H9 (cell line): Measurements from ENCODE around the gene TEX48. TPM values are rescaled to one million over a fixed set of nuclear protein-coding genes. Genes with fewer than 3 reads are reported as not detected.

Experiments used
- DNase-seq: peaks from one replicate; pipeline ENCODE4 v3.0.0-alpha.2; 2017
- H2AFZ ChIP-seq: one replicate; pipeline ENCODE4 v1.6.1; 2013; ENCODE audit warnings: mild to moderate bottlenecking, low read length, control low read depth, moderate library complexity
- H2AK5ac ChIP-seq: 2 replicates; pipeline ENCODE4 v1.6.1; 2013; ENCODE audit warnings: low read length, control low read depth, mixed read lengths; ENCODE audit not compliant: insufficient read length
- H2BK120ac ChIP-seq: one replicate; pipeline ENCODE4 v1.6.1; 2013; ENCODE audit warnings: low read depth, mild to moderate bottlenecking, low read length, control low read depth, inconsistent platforms; ENCODE audit not compliant: poor library complexity, severe bottlenecking
- H2BK12ac ChIP-seq: 2 replicates; pipeline ENCODE4 v1.6.1; 2013; ENCODE audit warnings: low read length, control low read depth, mixed read lengths, low read depth; ENCODE audit not compliant: insufficient read length
- H2BK15ac ChIP-seq: 2 replicates; pipeline ENCODE4 v1.6.1; 2013; ENCODE audit warnings: low read depth, low read length, control low read depth
- H2BK20ac ChIP-seq: one replicate; pipeline ENCODE4 v1.6.1; 2013; ENCODE audit warnings: low read depth, mild to moderate bottlenecking, low read length, control low read depth, inconsistent platforms; ENCODE audit not compliant: poor library complexity, severe bottlenecking
- H2BK5ac ChIP-seq: 2 replicates; pipeline ENCODE4 v1.6.1; 2013; ENCODE audit warnings: low read length, control low read depth, mixed read lengths; ENCODE audit not compliant: insufficient read length
- H3K14ac ChIP-seq: 2 replicates; pipeline ENCODE4 v1.6.1; 2013; ENCODE audit warnings: low read length, control low read depth; ENCODE audit not compliant: insufficient read depth
- H3K18ac ChIP-seq: 2 replicates; pipeline ENCODE4 v1.6.1; 2013; ENCODE audit warnings: low read depth, mild to moderate bottlenecking, mixed read lengths, low read length, control low read depth; ENCODE audit not compliant: insufficient read length
- H3K23ac ChIP-seq: 2 replicates; pipeline ENCODE4 v1.6.1; 2013; ENCODE audit warnings: low read length, control low read depth, mixed read lengths, low read depth; ENCODE audit not compliant: insufficient read length
- H3K23me2 ChIP-seq: 2 replicates; pipeline ENCODE4 v1.6.1; 2013; ENCODE audit warnings: low read depth, mild to moderate bottlenecking, mixed read lengths, low read length, control low read depth; ENCODE audit not compliant: insufficient read length, poor library complexity, severe bottlenecking
- H3K27ac ChIP-seq: 2 replicates; pipeline ENCODE4 v1.5.1; 2013; ENCODE audit warnings: low read length, control low read depth, mixed read lengths, low read depth; ENCODE audit not compliant: insufficient read length
- H3K27me3 ChIP-seq: 2 replicates; pipeline ENCODE4 v1.6.1; 2013; ENCODE audit warnings: low read length, control low read depth, inconsistent platforms; ENCODE audit not compliant: insufficient read depth
- H3K4ac ChIP-seq: 2 replicates; pipeline ENCODE4 v1.6.1; 2013; ENCODE audit warnings: low read depth, mild to moderate bottlenecking, control low read depth, inconsistent platforms, low read length, moderate library complexity
- H3K4me1 ChIP-seq: 2 replicates; pipeline ENCODE4 v1.6.1; 2013; ENCODE audit warnings: low read length, control low read depth, inconsistent platforms; ENCODE audit not compliant: insufficient read depth
- H3K4me2 ChIP-seq: 2 replicates; pipeline ENCODE4 v1.6.1; 2013; ENCODE audit warnings: low read length, control low read depth, mixed read lengths; ENCODE audit not compliant: insufficient read length, insufficient read depth
- H3K56ac ChIP-seq: 2 replicates; pipeline ENCODE4 v1.6.1; 2013; ENCODE audit warnings: low read depth, mild to moderate bottlenecking, mixed read lengths, low read length, control low read depth; ENCODE audit not compliant: insufficient read length
- H3K79me1 ChIP-seq: 2 replicates; pipeline ENCODE4 v1.6.1; 2013; ENCODE audit warnings: low read depth, mild to moderate bottlenecking, moderate library complexity, low read length, control low read depth, inconsistent platforms; ENCODE audit not compliant: insufficient read depth, poor library complexity, severe bottlenecking
- H3K79me2 ChIP-seq: 2 replicates; pipeline ENCODE4 v1.6.1; 2013; ENCODE audit warnings: low read length, control low read depth, inconsistent platforms; ENCODE audit not compliant: insufficient read depth
- H3K9ac ChIP-seq: 2 replicates; pipeline ENCODE4 v1.6.1; 2013; ENCODE audit warnings: low read length, control low read depth, mixed read lengths; ENCODE audit not compliant: insufficient read length; ENCODE audit errors: extremely low read depth
- H3K9me3 ChIP-seq: one replicate; pipeline ENCODE4 v1.6.1; 2013; ENCODE audit warnings: low read depth, low read length, inconsistent platforms; ENCODE audit not compliant: control insufficient read depth
- H3T11ph ChIP-seq: one replicate; pipeline ENCODE4 v1.6.1; 2013; ENCODE audit warnings: mild to moderate bottlenecking, low read length, control low read depth, inconsistent platforms
- H4K20me1 ChIP-seq: one replicate; pipeline ENCODE4 v1.6.1; 2013; ENCODE audit not compliant: control insufficient read depth, insufficient read length, insufficient read depth
- H4K5ac ChIP-seq: 2 replicates; pipeline ENCODE4 v1.6.1; 2013; ENCODE audit warnings: low read depth, mild to moderate bottlenecking, mixed read lengths, low read length, control low read depth; ENCODE audit not compliant: insufficient read length
- H4K8ac ChIP-seq: replicated peaks from 2 replicates; pipeline ENCODE4 v1.6.1; 2013; ENCODE audit warnings: low read length, control low read depth, mixed read lengths, low read depth; ENCODE audit not compliant: insufficient read length
- H4K91ac ChIP-seq: 2 replicates; pipeline ENCODE4 v1.6.1; 2013; ENCODE audit warnings: low read depth, mild to moderate bottlenecking, moderate library complexity, mixed read lengths, low read length, control low read depth; ENCODE audit not compliant: insufficient read length
- H3K27ac Mint-ChIP-seq, 3 experiments: 2 replicates in 2 of 3; 3 replicates in 1 of 3; pipeline ENCODE4 v1.8.0; 2020 to 2021; ENCODE audit warnings: mixed read lengths in 3 of 3, mild to moderate bottlenecking in 1 of 3, moderate library complexity in 1 of 3
- H3K27me3 Mint-ChIP-seq: 2 replicates; pipeline ENCODE4 v1.8.0; 2021; ENCODE audit warnings: low read depth, mild to moderate bottlenecking, moderate library complexity, mixed read lengths
- H3K36me3 Mint-ChIP-seq, 3 experiments: 2 replicates in 2 of 3; 3 replicates in 1 of 3; pipeline ENCODE4 v1.8.0; 2020 to 2021; ENCODE audit warnings: low read depth in 3 of 3, mixed read lengths in 3 of 3; ENCODE audit not compliant: insufficient read depth in 1 of 3
- H3K4me1 Mint-ChIP-seq, 2 experiments: 2 replicates each; pipeline ENCODE4 v1.8.0; 2020; ENCODE audit warnings: mixed read lengths in 2 of 2
- H3K4me3 Mint-ChIP-seq, 2 experiments: 2 replicates in 1 of 2; 3 replicates in 1 of 2; pipeline ENCODE4 v1.8.0; 2020 to 2021; ENCODE audit warnings: mild to moderate bottlenecking in 2 of 2, mixed read lengths in 2 of 2, moderate library complexity in 1 of 2
- H3K9me3 Mint-ChIP-seq, 2 experiments: 2 replicates in 1 of 2; 3 replicates in 1 of 2; pipeline ENCODE4 v1.8.0; 2020; ENCODE audit warnings: mild to moderate bottlenecking in 2 of 2, mixed read lengths in 2 of 2, moderate library complexity in 1 of 2
- WGBS: extraction: QIAGEN DNeasy Blood & Tissue Kit; methylation state at CpG from one replicate; pipeline ENCODE4 v1.1.7; 2013; ENCODE audit warnings: missing lambda C conversion rate, low lambda C conversion rate, mixed read lengths; ENCODE audit not compliant: insufficient read length; ENCODE audit errors: extremely low coverage; 5-methylcytosine and 5-hydroxymethylcytosine counted together
- total RNA-seq: library from RNA; stranded (reverse); gene quantifications from 2 replicates; pipeline ENCODE4 v1.2.1, GENCODE V29; 2021
- TF ChIP-seq, protein P1 (sequence below): fragments of 200-600 bp; sonication (generic); conservative IDR thresholded peaks from 3 replicates; pipeline ENCODE4 v1.8.0; 2021; ENCODE audit warnings: antibody characterized with exemption, mild to moderate bottlenecking

Gene TEX48
- total RNA-seq, 1 experiment from 2014 or later, result not detected

DNA sequence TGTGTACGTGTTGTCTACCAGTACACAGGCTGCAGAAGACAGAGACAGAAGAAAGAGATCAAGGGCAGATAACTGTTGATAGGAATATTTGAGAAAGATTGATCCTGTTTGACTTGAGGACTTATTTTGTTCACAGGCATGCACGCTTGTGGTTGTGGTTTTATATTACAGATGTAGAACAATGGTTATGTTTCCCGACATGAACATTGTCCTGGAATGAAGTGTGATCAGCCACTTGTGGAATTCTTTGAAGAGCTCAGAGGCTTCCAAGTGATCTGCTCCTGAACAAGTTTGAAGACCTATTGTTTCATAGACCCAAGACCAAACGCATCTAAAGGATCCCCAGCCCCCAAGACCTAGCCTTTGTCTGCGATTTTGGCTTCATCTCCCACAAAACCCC is 38.1 kb downstream of the TEX48 start:
- Mint-ChIP-seq H3K4me3 (no peak overlapping the region), H3K9me3 (peaks cover 2 to 4% of the 10 kb centered on the region in 2 experiments; a peak in 2 of 5 replicates), H3K27me3 (no peaks in the 10 kb centered on the region), H3K36me3 (peaks cover 23 to 34% (median 30%) of the 10 kb centered on the region in 3 experiments), H3K4me1 (no peaks in the 10 kb centered on the region), H3K27ac (no peak overlapping the region)
- H2BK5ac ChIP-seq, result no peak overlapping the region
- H3K27ac ChIP-seq, result no peak overlapping the region
- no peak overlapping the region for H2AK5ac ChIP-seq
- H4K20me1 ChIP-seq, result no peaks in the 10 kb centered on the region
- WGBS, result no CpG with 5 or more reads among the region's 5 CpGs
- H4K8ac ChIP-seq, result no peak overlapping the region
- H3K4me1 ChIP-seq, result no peaks in the 10 kb centered on the region
- H4K91ac ChIP-seq, result no peak overlapping the region
- H3K23me2 ChIP-seq, result no peaks in the 10 kb centered on the region
- no peak overlapping the region for H3K9ac ChIP-seq
- no peak overlapping the region for H3T11ph ChIP-seq
- no peak for DNase-seq
- no peak overlapping the region for H3K4ac ChIP-seq
- H3K14ac ChIP-seq, result no peak overlapping the region
- H3K79me1 ChIP-seq, result no peaks in the 10 kb centered on the region
- no peak overlapping the region for H3K4me2 ChIP-seq
- no peak overlapping the region for H3K56ac ChIP-seq
- H2BK120ac ChIP-seq, result no peak overlapping the region
- H3K23ac ChIP-seq, result no peak overlapping the region
- TF ChIP-seq, protein P1, sequence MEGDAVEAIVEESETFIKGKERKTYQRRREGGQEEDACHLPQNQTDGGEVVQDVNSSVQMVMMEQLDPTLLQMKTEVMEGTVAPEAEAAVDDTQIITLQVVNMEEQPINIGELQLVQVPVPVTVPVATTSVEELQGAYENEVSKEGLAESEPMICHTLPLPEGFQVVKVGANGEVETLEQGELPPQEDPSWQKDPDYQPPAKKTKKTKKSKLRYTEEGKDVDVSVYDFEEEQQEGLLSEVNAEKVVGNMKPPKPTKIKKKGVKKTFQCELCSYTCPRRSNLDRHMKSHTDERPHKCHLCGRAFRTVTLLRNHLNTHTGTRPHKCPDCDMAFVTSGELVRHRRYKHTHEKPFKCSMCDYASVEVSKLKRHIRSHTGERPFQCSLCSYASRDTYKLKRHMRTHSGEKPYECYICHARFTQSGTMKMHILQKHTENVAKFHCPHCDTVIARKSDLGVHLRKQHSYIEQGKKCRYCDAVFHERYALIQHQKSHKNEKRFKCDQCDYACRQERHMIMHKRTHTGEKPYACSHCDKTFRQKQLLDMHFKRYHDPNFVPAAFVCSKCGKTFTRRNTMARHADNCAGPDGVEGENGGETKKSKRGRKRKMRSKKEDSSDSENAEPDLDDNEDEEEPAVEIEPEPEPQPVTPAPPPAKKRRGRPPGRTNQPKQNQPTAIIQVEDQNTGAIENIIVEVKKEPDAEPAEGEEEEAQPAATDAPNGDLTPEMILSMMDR, result no peak
- no peak overlapping the region for H2BK20ac ChIP-seq
- H2BK15ac ChIP-seq, result no peak overlapping the region
- no peaks in the 10 kb centered on the region for H3K79me2 ChIP-seq
- no peak overlapping the region for H2AFZ ChIP-seq
- no peaks in the 10 kb centered on the region for H3K27me3 ChIP-seq
- H2BK12ac ChIP-seq, result no peak overlapping the region
- no peak overlapping the region for H3K18ac ChIP-seq
- H4K5ac ChIP-seq, result no peak overlapping the region
- H3K9me3 ChIP-seq, result no peaks in the 10 kb centered on the region
